ENCODE measurements around the gene PREX1. TPM values are rescaled to one million over a fixed set of nuclear protein-coding genes. Genes with fewer than 3 reads are reported as not detected.

The PREX1 gene
- total and polyA plus RNA-seq, 2 experiments from 2014 or later: 2.4 to 10.3 TPM

- Histone ChIP-seq H3K9me2 (ENCODE audit: insufficient read depth) (no peaks in the 10 kb centered on the region), H3K27ac (ENCODE audit: low read depth) (no peak overlapping the region), H3F3A (replicated peaks; ENCODE audit: low read depth) (no peaks in the 10 kb centered on the region), H3K4me3 (no peak overlapping the region), H3K4me2 (no peak overlapping the region), H4K20me1 (replicated peaks; ENCODE audit: insufficient read depth) (no peaks in the 10 kb centered on the region), H3K4me1 (ENCODE audit: insufficient read depth) (peaks cover 4% of the 10 kb centered on the region; the same call in 1 of the 2 replicates), H3K79me2 (replicated peaks; ENCODE audit: insufficient read depth) (no peaks in the 10 kb centered on the region), H3K36me3 (ENCODE audit: insufficient read depth) (no peaks in the 10 kb centered on the region), H3K27me3 (ENCODE audit: insufficient read depth) (no peaks in the 10 kb centered on the region), H2AFZ (no peak overlapping the region)
- Mint-ChIP-seq H3K4me3 (no peak overlapping the region), H3K9me3 (no peaks in the 10 kb centered on the region), H3K27ac (no peak overlapping the region), H3K27me3 (ENCODE audit: insufficient read depth, low read depth, poor library complexity) (peaks cover 13% of the 10 kb centered on the region), H3K36me3 (ENCODE audit: low read depth) (peaks cover 3% of the 10 kb centered on the region; the same call in 2 of the 3 replicates), H3K4me1 (peaks cover 21% of the 10 kb centered on the region)
- DNase-seq (ENCODE audit: low spot score): no peak
- TF ChIP-seq ETS1 (IDR thresholded peaks at IDR 0.05): no peak
- TF ChIP-seq EZH2 (IDR thresholded peaks at IDR 0.05; ENCODE audit: low read depth, unreplicated experiment): no peak
- TF ChIP-seq ZNF462 (CRISPR knock-in tag; IDR thresholded peaks at IDR 0.05): no peak
- TF ChIP-seq JUNB (IDR thresholded peaks at IDR 0.05; ENCODE audit: unreplicated experiment): no peak
- no peak for TF ChIP-seq REST (IDR thresholded peaks at IDR 0.05; ENCODE audit: unreplicated experiment)
- no peak for TF ChIP-seq STAT1 (IDR thresholded peaks at IDR 0.05; ENCODE audit: unreplicated experiment)
- no peak for TF ChIP-seq NANOG (IDR thresholded peaks at IDR 0.05; ENCODE audit: borderline replicate concordance)
- no peak for TF ChIP-seq POLR2AphosphoS5 (IDR thresholded peaks at IDR 0.05; ENCODE audit: low read depth)
- no peak for TF ChIP-seq ZNF114 (CRISPR knock-in tag; IDR thresholded peaks at IDR 0.05)
- no peak for TF ChIP-seq EZH2phosphoT487 (IDR thresholded peaks at IDR 0.05; ENCODE audit: unreplicated experiment)
- TF ChIP-seq CTCF (conservative IDR thresholded peaks at IDR 0.05; ENCODE audit: low read depth in 2 of 2): no peak
- TF ChIP-seq ZNF331 (CRISPR knock-in tag; IDR thresholded peaks at IDR 0.05; ENCODE audit: low read depth): no peak
- no peak for TF ChIP-seq CREB1 (CRISPR knock-in tag; IDR thresholded peaks at IDR 0.05; ENCODE audit: low read depth)
- ATAC-seq: no peak
Observed at GRCh38 chr20:48742233-48742632, 85.6 kb downstream of the PREX1 start.
